HEK293 (cell line): Measurements from ENCODE around the gene VEGFB.
A peak's percentile ranks its signal among the peaks of the same experiment; 100 is the strongest.

Source experiments
- BCL6B ChIP-seq: fragments of 450-650 bp; formaldehyde crosslinking; IDR thresholded peaks from 2 replicates; pipeline ENCODE4 v1.5.1; 2017; ENCODE audit warnings: missing biosample characterization, missing genetic modification characterization
- CTCF ChIP-seq: fragments of 450-650 bp; formaldehyde crosslinking; IDR thresholded peaks from 2 replicates; pipeline ENCODE4 v1.5.1; 2016; ENCODE audit warnings: missing biosample characterization, missing genetic modification characterization
- EGR2 ChIP-seq: fragments of 450-650 bp; formaldehyde crosslinking; IDR thresholded peaks from 2 replicates; pipeline ENCODE4 v1.5.1; 2016; ENCODE audit warnings: low read depth, missing biosample characterization, missing genetic modification characterization
- HOXD13 ChIP-seq: sonication (generic); formaldehyde crosslinking; IDR thresholded peaks from 2 replicates; pipeline ENCODE4 v1.8.0; 2022; ENCODE audit warnings: missing genetic modification reagents, borderline replicate concordance
- KLF8 ChIP-seq: fragments of 450-650 bp; formaldehyde crosslinking; IDR thresholded peaks from 2 replicates; pipeline ENCODE4 v1.5.1; 2016; ENCODE audit warnings: missing biosample characterization, missing genetic modification characterization
- OVOL3 ChIP-seq: fragments of 450-650 bp; formaldehyde crosslinking; IDR thresholded peaks from 2 replicates; pipeline ENCODE4 v1.5.1; 2016; ENCODE audit warnings: missing biosample characterization, missing genetic modification characterization
- PRDM10 ChIP-seq: fragments of 450-650 bp; formaldehyde crosslinking; IDR thresholded peaks from 2 replicates; pipeline ENCODE4 v1.5.1; 2016; ENCODE audit warnings: missing biosample characterization, missing genetic modification characterization
- SP2 ChIP-seq: fragments of 450-650 bp; formaldehyde crosslinking; IDR thresholded peaks from 2 replicates; pipeline ENCODE4 v1.5.1; 2016; ENCODE audit warnings: missing biosample characterization, missing genetic modification characterization
- SP3 ChIP-seq: fragments of 450-650 bp; formaldehyde crosslinking; IDR thresholded peaks from 2 replicates; pipeline ENCODE4 v1.5.1; 2016; ENCODE audit warnings: missing biosample characterization, missing genetic modification characterization
- TCF7L2 ChIP-seq: IDR thresholded peaks from 2 replicates; pipeline ENCODE4 v1.6.1; 2011; ENCODE audit warnings: low read depth, mild to moderate bottlenecking, inconsistent platforms, low read length, moderate library complexity, borderline replicate concordance
- ZBTB26 ChIP-seq: fragments of 450-650 bp; formaldehyde crosslinking; optimal IDR thresholded peaks from 2 replicates; pipeline ENCODE3; 2016; ENCODE audit warnings: missing biosample characterization, mild to moderate bottlenecking, missing genetic modification characterization
- ZFHX2 ChIP-seq: fragments of 450-650 bp; formaldehyde crosslinking; conservative IDR thresholded peaks from 2 replicates; pipeline ENCODE4 v1.5.1; 2016; ENCODE audit warnings: missing biosample characterization, missing genetic modification characterization
- ZFP69B ChIP-seq: fragments of 450-650 bp; formaldehyde crosslinking; IDR thresholded peaks from 2 replicates; pipeline ENCODE4 v1.5.1; 2016; ENCODE audit warnings: missing biosample characterization, missing genetic modification characterization
- ZIC2 ChIP-seq: fragments of 450-650 bp; formaldehyde crosslinking; IDR thresholded peaks from 2 replicates; pipeline ENCODE4 v1.5.1; 2016; ENCODE audit warnings: missing biosample characterization, missing genetic modification characterization
- ZNF114 ChIP-seq: fragments of 450-650 bp; formaldehyde crosslinking; IDR thresholded peaks from 2 replicates; pipeline ENCODE4 v1.5.0; 2017; ENCODE audit warnings: missing biosample characterization, missing genetic modification characterization
- ZNF24 ChIP-seq: fragments of 450-650 bp; formaldehyde crosslinking; IDR thresholded peaks from 2 replicates; pipeline ENCODE4 v1.5.1; 2016; ENCODE audit warnings: missing biosample characterization, missing genetic modification characterization
- ZNF266 ChIP-seq: fragments of 450-650 bp; formaldehyde crosslinking; IDR thresholded peaks from 2 replicates; pipeline ENCODE4 v1.5.1; 2016; ENCODE audit warnings: missing biosample characterization, missing genetic modification characterization, low read depth
- ZNF280D ChIP-seq: fragments of 450-650 bp; formaldehyde crosslinking; IDR thresholded peaks from 2 replicates; pipeline ENCODE4 v1.5.1; 2016; ENCODE audit warnings: missing biosample characterization, missing genetic modification characterization
- ZNF341 ChIP-seq: fragments of 450-650 bp; formaldehyde crosslinking; IDR thresholded peaks from 2 replicates; pipeline ENCODE4; 2016; ENCODE audit warnings: low read depth, missing biosample characterization, missing genetic modification characterization
- ZNF416 ChIP-seq: fragments of 450-650 bp; formaldehyde crosslinking; IDR thresholded peaks from 2 replicates; pipeline ENCODE4 v1.5.1; 2016; ENCODE audit warnings: missing biosample characterization, missing genetic modification characterization
- ZNF501 ChIP-seq: fragments of 450-650 bp; formaldehyde crosslinking; IDR thresholded peaks from 2 replicates; pipeline ENCODE4 v1.5.1; 2016; ENCODE audit warnings: missing biosample characterization, missing genetic modification characterization
- ZNF510 ChIP-seq: fragments of 450-650 bp; formaldehyde crosslinking; IDR thresholded peaks from 2 replicates; pipeline ENCODE4 v1.5.1; 2018; ENCODE audit warnings: mild to moderate bottlenecking, missing genetic modification characterization, missing biosample characterization; ENCODE audit not compliant: insufficient replicate concordance
- ZNF585B ChIP-seq: fragments of 450-650 bp; formaldehyde crosslinking; IDR thresholded peaks from 2 replicates; pipeline ENCODE4 v1.5.1; 2016; ENCODE audit warnings: missing biosample characterization, missing genetic modification characterization
- ZNF600 ChIP-seq: fragments of 450-650 bp; formaldehyde crosslinking; IDR thresholded peaks from 2 replicates; pipeline ENCODE4 v1.5.1; 2016; ENCODE audit warnings: missing biosample characterization, missing genetic modification characterization
- ZNF621 ChIP-seq: fragments of 450-650 bp; formaldehyde crosslinking; IDR thresholded peaks from 2 replicates; pipeline ENCODE4 v1.5.1; 2017; ENCODE audit warnings: missing biosample characterization, missing genetic modification characterization
- ZSCAN5A ChIP-seq: fragments of 450-650 bp; formaldehyde crosslinking; IDR thresholded peaks from 2 replicates; pipeline ENCODE4 v1.5.1; 2016; ENCODE audit warnings: missing biosample characterization, missing genetic modification characterization
- ZXDB ChIP-seq: fragments of 450-650 bp; formaldehyde crosslinking; IDR thresholded peaks from 2 replicates; pipeline ENCODE4 v1.5.1; 2016; ENCODE audit warnings: missing biosample characterization, missing genetic modification characterization

The VEGFB gene

GRCh38 chr11:64251016-64251752 is 16.8 kb downstream of the VEGFB start, which contains the start of gene PLCB3 (continued):
- TF ChIP-seq ZNF416 (tag by site-specific recombination) (no peak), ZNF114 (tag by site-specific recombination) (no peak), HOXD13 (CRISPR knock-in tag) (no peak), ZFHX2 (tag by site-specific recombination) (peak; percentile 46; the same call in 1 of the 2 replicates), SP3 (peak; percentile 60), ZNF600 (0 out of 2 replicates have a peak, but pooled peaks have one; percentile 11), ZNF501 (tag by site-specific recombination) (0 out of 2 replicates have a peak, but pooled peaks have one; percentile 21), ZSCAN5A (peak; percentile 21; the same call in 1 of the 2 replicates), BCL6B (no peak), CTCF (tag by site-specific recombination) (peak; percentile 94), SP2 (no peak), ZIC2 (tag by site-specific recombination) (0 out of 2 replicates have a peak, but pooled peaks have one; percentile 3), PRDM10 (tag by site-specific recombination) (peak; percentile 92), ZFP69B (tag by site-specific recombination) (peak; percentile 41; the same call in 1 of the 2 replicates), KLF8 (tag by site-specific recombination) (peak; percentile 68), EGR2 (tag by site-specific recombination) (peak; percentile 48), ZBTB26 (peak; percentile 39), ZNF510 (tag by site-specific recombination) (no peak), ZNF280D (tag by site-specific recombination) (no peak), ZNF266 (tag by site-specific recombination) (no peak), ZNF621 (tag by site-specific recombination) (no peak), ZXDB (tag by site-specific recombination) (no peak), ZNF24 (tag by site-specific recombination) (peak; percentile 18; the same call in 1 of the 2 replicates), ZNF585B (tag by site-specific recombination) (no peak), OVOL3 (no peak), TCF7L2 (no peak), ZNF341 (tag by site-specific recombination) (peak; percentile 82)
